Measurements from ENCODE around the gene PATJ.

DNA sequence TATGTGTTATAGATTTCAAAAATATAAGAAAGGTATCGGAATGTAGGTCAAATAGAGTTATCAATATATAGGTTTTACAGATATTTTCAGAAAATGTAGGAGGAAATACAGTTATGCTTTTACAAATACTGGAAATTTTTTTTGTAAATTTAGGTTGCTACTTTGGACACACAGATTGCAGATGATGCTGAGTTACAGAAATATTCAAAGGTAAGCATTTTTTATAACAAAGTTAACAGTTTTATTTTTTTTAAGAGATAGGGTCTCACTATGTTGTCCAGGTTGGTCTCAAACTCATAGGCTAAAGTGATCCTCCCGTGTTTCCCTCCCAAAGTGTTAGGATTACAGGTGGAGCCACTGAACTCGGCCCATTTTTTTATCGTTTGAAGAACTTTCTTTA is 66.0 kb downstream of the PATJ start:
- TF ChIP-seq EZH2 (IDR thresholded peaks at IDR 0.05) (no peak), POLR2AphosphoS5 (IDR thresholded peaks at IDR 0.05; ENCODE audit: borderline replicate concordance, low read depth, low read length) (no peak)
